Bronchial epithelial cell (primary cell): ENCODE measurements around the gene BRINP2. TPM values are rescaled to one million over a fixed set of nuclear protein-coding genes. Genes with fewer than 3 reads are reported as not detected.

Source experiments
- DNase-seq: peaks from one replicate; pipeline ENCODE4 v3.0.0-alpha.2; 2010; ENCODE audit warnings: low read depth
- FAIRE-seq: peaks from 2 replicates; lab custom pipeline; 2011; peaks lifted over from hg19 to GRCh38; lab: Jason Lieb, UNC
- H3K27me3 ChIP-seq: 2 replicates; pipeline ENCODE4 v1.5.1; 2011; ENCODE audit warnings: low read length; ENCODE audit not compliant: control insufficient read depth, insufficient read depth
- H3K36me3 ChIP-seq: 2 replicates; pipeline ENCODE4 v1.5.1; 2011; ENCODE audit warnings: low read length; ENCODE audit not compliant: control insufficient read depth, insufficient read depth
- H3K4me3 ChIP-seq: 2 replicates; pipeline ENCODE4 v1.5.1; 2011; ENCODE audit warnings: mild to moderate bottlenecking, low read depth, low read length, control low read depth
- total RNA-seq: library from RNA; depleted of rRNA; stranded (reverse); fragments of >200 nt; gene quantifications from 2 replicates; pipeline ENCODE4 v1.2.1, GENCODE V29; 2014
- TF ChIP-seq, protein P1 (sequence below): IDR thresholded peaks from 2 replicates; pipeline ENCODE4 v1.5.1; 2011; ENCODE audit warnings: mild to moderate bottlenecking, moderate library complexity, low read length, control low read depth, inconsistent platforms; ENCODE audit not compliant: insufficient read depth, severe bottlenecking

BRINP2 gene
- total RNA-seq, 1 donor from 2014 or later, result not detected

- FAIRE-seq, result no peak
These were observed 32.4 kb upstream of the BRINP2 start for GRCh38 chr1:177138347-177138746.

GRCh38 chr1:177142010-177142409, 28.7 kb upstream of the BRINP2 start:
- DNase-seq (no peak), FAIRE-seq (no peak)
- Histone ChIP-seq H3K4me3 (no peak overlapping the region), H3K36me3 (no peaks in the 10 kb centered on the region), H3K27me3 (no peaks in the 10 kb centered on the region)
- TF ChIP-seq, protein P1, sequence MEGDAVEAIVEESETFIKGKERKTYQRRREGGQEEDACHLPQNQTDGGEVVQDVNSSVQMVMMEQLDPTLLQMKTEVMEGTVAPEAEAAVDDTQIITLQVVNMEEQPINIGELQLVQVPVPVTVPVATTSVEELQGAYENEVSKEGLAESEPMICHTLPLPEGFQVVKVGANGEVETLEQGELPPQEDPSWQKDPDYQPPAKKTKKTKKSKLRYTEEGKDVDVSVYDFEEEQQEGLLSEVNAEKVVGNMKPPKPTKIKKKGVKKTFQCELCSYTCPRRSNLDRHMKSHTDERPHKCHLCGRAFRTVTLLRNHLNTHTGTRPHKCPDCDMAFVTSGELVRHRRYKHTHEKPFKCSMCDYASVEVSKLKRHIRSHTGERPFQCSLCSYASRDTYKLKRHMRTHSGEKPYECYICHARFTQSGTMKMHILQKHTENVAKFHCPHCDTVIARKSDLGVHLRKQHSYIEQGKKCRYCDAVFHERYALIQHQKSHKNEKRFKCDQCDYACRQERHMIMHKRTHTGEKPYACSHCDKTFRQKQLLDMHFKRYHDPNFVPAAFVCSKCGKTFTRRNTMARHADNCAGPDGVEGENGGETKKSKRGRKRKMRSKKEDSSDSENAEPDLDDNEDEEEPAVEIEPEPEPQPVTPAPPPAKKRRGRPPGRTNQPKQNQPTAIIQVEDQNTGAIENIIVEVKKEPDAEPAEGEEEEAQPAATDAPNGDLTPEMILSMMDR, result no peak

More at GRCh38 chr1:177138347-177138746, 32.4 kb upstream of the BRINP2 start:
- no peak for DNase-seq
- Histone ChIP-seq H3K27me3 (no peaks in the 10 kb centered on the region), H3K36me3 (no peaks in the 10 kb centered on the region), H3K4me3 (no peak overlapping the region)
- TF ChIP-seq, protein P1, result no peak

- FAIRE-seq, result no peak
- DNase-seq, result no peak
- TF ChIP-seq, protein P1, result no peak
- no peaks in the 10 kb centered on the region for H3K36me3 ChIP-seq
- no peak overlapping the region for H3K4me3 ChIP-seq
- H3K27me3 ChIP-seq, result no peaks in the 10 kb centered on the region
These were observed 27.9 kb upstream of the BRINP2 start for GRCh38 chr1:177142791-177143271.

- Histone ChIP-seq H3K27me3 (no peaks in the 10 kb centered on the region), H3K4me3 (no peak overlapping the region), H3K36me3 (no peaks in the 10 kb centered on the region)
- TF ChIP-seq, protein P1, result no peak
- no peak for DNase-seq
- no peak for FAIRE-seq
These were observed 25.4 kb upstream of the BRINP2 start for GRCh38 chr1:177145106-177146070.

DNA sequence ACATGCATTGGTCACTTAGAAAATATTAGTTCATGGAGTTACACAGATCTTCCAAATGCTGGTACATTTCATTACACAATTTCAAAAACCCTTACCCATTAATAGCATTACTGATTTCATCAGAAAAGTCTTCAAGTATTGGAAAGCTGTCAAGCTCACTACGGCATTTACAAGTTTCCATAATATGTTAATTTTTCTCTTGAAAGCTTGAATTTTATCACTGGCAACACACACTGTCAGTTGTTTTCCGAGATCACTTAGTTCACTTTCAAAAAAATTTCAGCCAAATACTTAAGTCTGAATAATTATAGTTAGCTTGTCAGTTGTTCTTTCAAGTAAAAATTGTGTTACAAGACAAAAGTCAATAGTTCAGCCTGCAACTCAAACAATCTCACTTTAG, 24.3 kb upstream of the BRINP2 start:
- TF ChIP-seq, protein P1, result no peak
- DNase-seq (no peak), FAIRE-seq (no peak)
- H3K27me3 ChIP-seq, result no peaks in the 10 kb centered on the region
- H3K4me3 ChIP-seq, result no peak overlapping the region
- H3K36me3 ChIP-seq, result no peaks in the 10 kb centered on the region
